Retinal pigment epithelial cell (primary cell): Measurements from ENCODE around the gene GCLM.

Experiments used
- DNase-seq: peaks from one replicate; pipeline ENCODE4 v3.0.0-alpha.2; 2010; ENCODE audit warnings: low read depth
- H3K4me3 ChIP-seq: 2 replicates; pipeline ENCODE4 v1.5.1; 2011; ENCODE audit warnings: mild to moderate bottlenecking, low read length, control low read depth, moderate library complexity
- CTCF ChIP-seq: conservative IDR thresholded peaks from 2 replicates; pipeline ENCODE4 v1.5.1; 2011; ENCODE audit warnings: low read depth, low read length, control low read depth, inconsistent platforms

GCLM gene

GRCh38 chr1:93907718-93908117, 1.5 kb downstream of the GCLM start:
- TF ChIP-seq CTCF: no peak
- H3K4me3 ChIP-seq: peak overlapping the region; percentile 79
- no peak for DNase-seq

GRCh38 chr1:93906480-93906879, 2.8 kb downstream of the GCLM start:
- no peak for DNase-seq
- TF ChIP-seq CTCF: no peak
- no peak overlapping the region for H3K4me3 ChIP-seq

- no peak for TF ChIP-seq CTCF
Measured at GRCh38 chr1:93905734-93906133, 3.5 kb downstream of the GCLM start.

GRCh38 chr1:93905051-93905450, 4.2 kb downstream of the GCLM start:
- no peak for DNase-seq
- TF ChIP-seq CTCF: no peak
- H3K4me3 ChIP-seq: no peak overlapping the region

More at GRCh38 chr1:93905734-93906133, 3.5 kb downstream of the GCLM start:
- no peak for DNase-seq
- H3K4me3 ChIP-seq: no peak overlapping the region

GRCh38 chr1:93904228-93904627, 5.0 kb downstream of the GCLM start:
- no peak overlapping the region for H3K4me3 ChIP-seq

GRCh38 chr1:93900723-93901504, 8.3 kb downstream of the GCLM start:
- DNase-seq: no peak
- TF ChIP-seq CTCF: no peak
- no peak overlapping the region for H3K4me3 ChIP-seq

More at GRCh38 chr1:93904228-93904627, 5.0 kb downstream of the GCLM start:
- no peak for TF ChIP-seq CTCF
- no peak for DNase-seq

- TF ChIP-seq CTCF: no peak
- H3K4me3 ChIP-seq: no peak overlapping the region
- no peak for DNase-seq
Measured at GRCh38 chr1:93899543-93900207, 9.6 kb downstream of the GCLM start.
